Neuronal stem cell (in vitro differentiated cells): ENCODE results near the gene BMPER.

Experiments
- DNase-seq: peaks from one replicate; pipeline ENCODE4 v3.0.0-alpha.2; 2013; ENCODE audit warnings: low spot score
- H2AFZ ChIP-seq: one replicate; pipeline ENCODE4 v1.6.1; 2013; ENCODE audit warnings: mild to moderate bottlenecking, low read length, inconsistent platforms
- H2AK5ac ChIP-seq: 2 replicates; pipeline ENCODE4 v1.6.1; 2013; ENCODE audit warnings: low read depth, mild to moderate bottlenecking, inconsistent platforms, low read length, moderate library complexity, mixed read lengths
- H2BK120ac ChIP-seq: 2 replicates; pipeline ENCODE4 v1.6.1; 2013; ENCODE audit warnings: low read depth, mild to moderate bottlenecking, inconsistent platforms, low read length, moderate library complexity, mixed read lengths
- H2BK12ac ChIP-seq: one replicate; pipeline ENCODE4 v1.6.1; 2013; ENCODE audit warnings: low read length, inconsistent platforms
- H2BK15ac ChIP-seq: 2 replicates; pipeline ENCODE4 v1.6.1; 2013; ENCODE audit warnings: mild to moderate bottlenecking, low read length, inconsistent platforms, mixed read lengths
- H2BK5ac ChIP-seq: one replicate; pipeline ENCODE4 v1.6.1; 2013; ENCODE audit warnings: inconsistent platforms, mild to moderate bottlenecking, low read length, moderate library complexity
- H3K14ac ChIP-seq: one replicate; pipeline ENCODE4 v1.6.1; 2013; ENCODE audit warnings: low read length, inconsistent platforms
- H3K18ac ChIP-seq: 2 replicates; pipeline ENCODE4 v1.6.1; 2013; ENCODE audit warnings: low read length, inconsistent platforms
- H3K23ac ChIP-seq: 2 replicates; pipeline ENCODE4 v1.6.1; 2013; ENCODE audit warnings: low read depth, mild to moderate bottlenecking, mixed read lengths, low read length, inconsistent platforms; ENCODE audit not compliant: poor library complexity
- H3K27ac ChIP-seq: replicated peaks from 3 replicates; pipeline ENCODE4 v1.5.1; 2013; ENCODE audit warnings: low read length, inconsistent platforms
- H3K27me3 ChIP-seq, 3 experiments: 2 replicates each; pipeline ENCODE4 v1.6.1; 2013; ENCODE audit warnings: low read length in 3 of 3, mild to moderate bottlenecking in 2 of 3, inconsistent platforms in 1 of 3, low read depth in 1 of 3, mixed read lengths in 1 of 3, moderate library complexity in 1 of 3; ENCODE audit not compliant: control insufficient read depth in 3 of 3, insufficient read depth in 3 of 3
- H3K36me3 ChIP-seq, 2 donors: replicated peaks in 1 of 2; 2 replicates each; pipeline ENCODE4 v1.6.1; 2013; ENCODE audit warnings: low read length in 2 of 2; ENCODE audit not compliant: control insufficient read depth in 2 of 2, insufficient read depth in 2 of 2
- H3K4ac ChIP-seq: 2 replicates; pipeline ENCODE4 v1.6.1; 2013; ENCODE audit warnings: inconsistent platforms, mild to moderate bottlenecking, low read length, moderate library complexity
- H3K4me1 ChIP-seq, 2 donors: 1 replicate in 1 of 2; 2 replicates in 1 of 2; pipeline ENCODE4 v1.6.1; 2013; ENCODE audit warnings: low read length in 2 of 2, low read depth in 1 of 2; ENCODE audit not compliant: control insufficient read depth in 2 of 2, insufficient read depth in 1 of 2
- H3K4me2 ChIP-seq: one replicate; pipeline ENCODE4 v1.6.1; 2013; ENCODE audit warnings: mild to moderate bottlenecking, low read length, inconsistent platforms; ENCODE audit not compliant: insufficient read depth, poor library complexity, severe bottlenecking
- H3K4me3 ChIP-seq, 2 donors: 2 replicates each; pipeline ENCODE4 v1.5.1; 2013; ENCODE audit warnings: low read length in 2 of 2, mild to moderate bottlenecking in 2 of 2, inconsistent platforms in 1 of 2, moderate library complexity in 1 of 2
- H3K79me1 ChIP-seq: one replicate; pipeline ENCODE4 v1.6.1; 2013; ENCODE audit warnings: low read depth, mild to moderate bottlenecking, inconsistent platforms, low read length, moderate library complexity
- H3K9ac ChIP-seq: one replicate; pipeline ENCODE4 v1.6.1; 2013; ENCODE audit warnings: mild to moderate bottlenecking, low read depth, low read length, inconsistent platforms; ENCODE audit not compliant: poor library complexity
- H3K9me3 ChIP-seq, 2 donors: replicated peaks in 1 of 2; 2 replicates each; pipeline versions ENCODE3 to v1.6.1; 2013; ENCODE audit warnings: low read length in 2 of 2, mild to moderate bottlenecking in 2 of 2, inconsistent platforms in 1 of 2, low read depth in 1 of 2, mixed read lengths in 1 of 2, moderate library complexity in 1 of 2; ENCODE audit not compliant: control insufficient read depth in 2 of 2, insufficient read depth in 1 of 2
- H4K8ac ChIP-seq: one replicate; pipeline ENCODE4 v1.6.1; 2013; ENCODE audit warnings: low read depth, mild to moderate bottlenecking, inconsistent platforms, low read length, moderate library complexity
- H4K91ac ChIP-seq: one replicate; pipeline ENCODE4 v1.6.1; 2013; ENCODE audit warnings: low read length, low read depth, mild to moderate bottlenecking, inconsistent platforms; ENCODE audit not compliant: poor library complexity
- WGBS, 2 donors: extraction: QIAGEN DNeasy Blood & Tissue Kit; methylation state at CpG; one replicate each; pipeline ENCODE4 v1.1.7; 2013; ENCODE audit warnings: missing lambda C conversion rate in 2 of 2, mixed read lengths in 1 of 2; ENCODE audit not compliant: insufficient read length in 2 of 2, insufficient replicate concordance in 1 of 2; ENCODE audit errors: extremely low coverage in 2 of 2; 5-methylcytosine and 5-hydroxymethylcytosine counted together

Gene BMPER

GRCh38 chr7:33918438-33919143 lies 13.3 kb downstream of the BMPER start:
- Histone ChIP-seq H3K18ac (no peak overlapping the region), H2AFZ (no peak overlapping the region), H3K79me1 (no peaks in the 10 kb centered on the region), H2AK5ac (no peak overlapping the region), H3K4me3 (no peak overlapping the region), H4K91ac (no peak overlapping the region), H2BK12ac (no peak overlapping the region), H3K9me3 (no peaks in the 10 kb centered on the region), H3K27me3 (no peaks in the 10 kb centered on the region), H2BK120ac (no peak overlapping the region), H3K14ac (no peak overlapping the region), H4K8ac (no peak overlapping the region), H3K9ac (no peak overlapping the region), H2BK15ac (no peak overlapping the region), H3K4me2 (no peak overlapping the region), H3K36me3 (no peaks in the 10 kb centered on the region), H2BK5ac (no peak overlapping the region), H3K4me1 (no peaks in the 10 kb centered on the region), H3K23ac (no peak overlapping the region), H3K27ac (no peak overlapping the region), H3K4ac (no peak overlapping the region)
- WGBS, 2 donors = no CpG with 5 or more reads among the region's 3 CpGs
- no peak for DNase-seq

DNA sequence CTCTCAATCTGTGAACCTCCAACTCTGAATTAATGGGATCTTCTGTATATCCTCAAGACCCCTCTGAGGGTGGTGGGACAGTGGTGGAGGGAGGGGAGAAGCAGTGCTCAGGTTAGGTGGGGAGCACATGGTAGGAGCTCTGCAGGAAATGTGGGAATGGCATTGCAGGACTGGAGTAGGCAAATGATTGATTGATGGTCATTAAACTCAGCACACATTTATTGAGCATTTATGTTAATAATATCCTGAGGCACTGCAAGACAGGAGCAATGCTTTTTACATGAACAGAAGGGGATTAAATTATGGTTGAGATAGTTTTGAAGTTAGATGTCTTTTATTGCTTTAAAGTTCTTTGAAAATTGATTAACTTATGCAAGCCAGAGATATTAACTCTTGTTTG lies 14.1 kb downstream of the BMPER start:
- no peak overlapping the region for H2AFZ ChIP-seq
- no peak overlapping the region for H2AK5ac ChIP-seq
- H3K23ac ChIP-seq = no peak overlapping the region
- H3K27me3 ChIP-seq = no peaks in the 10 kb centered on the region
- no peak overlapping the region for H4K8ac ChIP-seq
- H4K91ac ChIP-seq = no peak overlapping the region
- H3K27ac ChIP-seq = no peak overlapping the region
- no peaks in the 10 kb centered on the region for H3K79me1 ChIP-seq
- no peaks in the 10 kb centered on the region for H3K9me3 ChIP-seq
- no peaks in the 10 kb centered on the region for H3K36me3 ChIP-seq
- H2BK15ac ChIP-seq = no peak overlapping the region
- no peak for DNase-seq
- no peak overlapping the region for H3K9ac ChIP-seq
- H2BK120ac ChIP-seq = no peak overlapping the region
- no peak overlapping the region for H3K4me3 ChIP-seq
- H3K18ac ChIP-seq = no peak overlapping the region
- H3K4me2 ChIP-seq = no peak overlapping the region
- no peak overlapping the region for H3K14ac ChIP-seq
- no peak overlapping the region for H2BK12ac ChIP-seq
- no peak overlapping the region for H2BK5ac ChIP-seq
- no peaks in the 10 kb centered on the region for H3K4me1 ChIP-seq
- no peak overlapping the region for H3K4ac ChIP-seq

- Histone ChIP-seq H2BK12ac (no peak overlapping the region), H3K18ac (no peak overlapping the region), H3K4me1 (no peaks in the 10 kb centered on the region), H2BK120ac (no peak overlapping the region), H3K4me2 (no peak overlapping the region), H3K14ac (no peak overlapping the region), H4K8ac (no peak overlapping the region), H2BK5ac (no peak overlapping the region), H2AK5ac (no peak overlapping the region), H3K9ac (no peak overlapping the region), H4K91ac (no peak overlapping the region), H3K27me3 (no peaks in the 10 kb centered on the region), H2BK15ac (no peak overlapping the region), H3K4me3 (no peak overlapping the region), H3K79me1 (no peaks in the 10 kb centered on the region), H3K27ac (no peak overlapping the region), H3K4ac (no peak overlapping the region), H2AFZ (no peak overlapping the region), H3K9me3 (no peaks in the 10 kb centered on the region), H3K23ac (no peak overlapping the region), H3K36me3 (no peaks in the 10 kb centered on the region)
- WGBS, 2 donors = no CpG with 5 or more reads among the region's 17 CpGs
- DNase-seq = no peak
These were observed 16.0 kb downstream of the BMPER start for GRCh38 chr7:33921216-33921938.

GRCh38 chr7:33922820-33923219 lies 17.5 kb downstream of the BMPER start:
- no peak overlapping the region for H2AK5ac ChIP-seq
- no peak overlapping the region for H3K4ac ChIP-seq
- no peaks in the 10 kb centered on the region for H3K36me3 ChIP-seq
- H3K27me3 ChIP-seq = no peaks in the 10 kb centered on the region
- no peak overlapping the region for H4K91ac ChIP-seq
- WGBS, 2 donors = no CpG with 5 or more reads among the region's 2 CpGs
- no peak overlapping the region for H3K4me2 ChIP-seq
- no peak overlapping the region for H2BK120ac ChIP-seq
- H3K18ac ChIP-seq = no peak overlapping the region
- H3K9ac ChIP-seq = no peak overlapping the region
- H2BK12ac ChIP-seq = no peak overlapping the region
- H2BK15ac ChIP-seq = no peak overlapping the region
- no peak overlapping the region for H2BK5ac ChIP-seq
- no peak overlapping the region for H3K27ac ChIP-seq
- DNase-seq = no peak
- no peaks in the 10 kb centered on the region for H3K79me1 ChIP-seq
- no peak overlapping the region for H3K14ac ChIP-seq
- H3K4me1 ChIP-seq = no peaks in the 10 kb centered on the region
- no peak overlapping the region for H2AFZ ChIP-seq
- H3K4me3 ChIP-seq = no peak overlapping the region
- no peak overlapping the region for H4K8ac ChIP-seq
- H3K23ac ChIP-seq = no peak overlapping the region
- no peaks in the 10 kb centered on the region for H3K9me3 ChIP-seq
